ENCODE data around the gene QRICH1. TPM values are rescaled to one million over a fixed set of nuclear protein-coding genes. Genes with fewer than 3 reads are reported as not detected.

Gene QRICH1
- total RNA-seq, 2 donors from 2014 or later = 83.7 to 110 TPM

GRCh38 chr3:49007771-49008528, 85.9 kb downstream of the QRICH1 start:
- Histone ChIP-seq H3K9me3 (no peaks in the 10 kb centered on the region), H3K27ac (peak overlapping the region; percentile 97), H3K4me3 (peak overlapping the region; percentile 91), H3K36me3 (peaks cover 8% of the 10 kb centered on the region), H3K4me1 (ENCODE audit: control insufficient read depth in 1 of 2, low read depth in 2 of 2) (peaks cover 5 to 21% of the 10 kb centered on the region in 2 donors), H3K27me3 (replicated peaks; ENCODE audit: insufficient read depth) (no peaks in the 10 kb centered on the region)
- TF ChIP-seq CTCF (IDR thresholded peaks at IDR 0.05) = no peak
- DNase-seq (ENCODE audit: low spot score) (no peak), ATAC-seq (ENCODE audit: insufficient number of reproducible peaks, low FRiP score, low read depth) (peak; percentile 53)

GRCh38 chr3:49007068-49007770, 86.7 kb downstream of the QRICH1 start, which contains the start of gene WDR6:
TSS of gene WDR6 (plus strand) at chr3:49007391. CDS start at chr3:49007432, 41 bp downstream.
- peak; percentile 80 for ATAC-seq (ENCODE audit: insufficient number of reproducible peaks, low FRiP score, low read depth)
- no peak for TF ChIP-seq CTCF (IDR thresholded peaks at IDR 0.05)
- H3K4me1 ChIP-seq (ENCODE audit: control insufficient read depth in 1 of 2, low read depth in 2 of 2) = peaks cover 5 to 21% of the 10 kb centered on the region in 2 donors
- no peaks in the 10 kb centered on the region for H3K27me3 ChIP-seq (replicated peaks; ENCODE audit: insufficient read depth)
- DNase-seq (ENCODE audit: low spot score) = peak; percentile 93
- H3K9me3 ChIP-seq = no peaks in the 10 kb centered on the region
- peaks cover 4% of the 10 kb centered on the region for H3K36me3 ChIP-seq
- peak within 1 kb of the TSS; percentile 97 for H3K27ac ChIP-seq
- peak within 1 kb of the TSS; percentile 91 for H3K4me3 ChIP-seq

- no peaks in the 10 kb centered on the region for H3K27me3 ChIP-seq (replicated peaks; ENCODE audit: insufficient read depth)
- no peak for TF ChIP-seq CTCF (IDR thresholded peaks at IDR 0.05)
- peak; percentile 2 for ATAC-seq (ENCODE audit: insufficient number of reproducible peaks, low FRiP score, low read depth)
- no peaks in the 10 kb centered on the region for H3K36me3 ChIP-seq
- H3K9me3 ChIP-seq = no peaks in the 10 kb centered on the region
- no peak for DNase-seq (ENCODE audit: low spot score)
- H3K4me1 ChIP-seq (ENCODE audit: control insufficient read depth in 1 of 2, low read depth in 2 of 2) = peaks cover 5 to 21% of the 10 kb centered on the region in 2 donors
- peak overlapping the region; percentile 91 for H3K4me3 ChIP-seq
- peak overlapping the region; percentile 88 to 97 for H3K27ac ChIP-seq
Observed at GRCh38 chr3:49006408-49007067, 87.3 kb downstream of the QRICH1 start.

GRCh38 chr3:49005998-49006397, 87.9 kb downstream of the QRICH1 start:
- peaks cover 5 to 21% of the 10 kb centered on the region in 2 donors for H3K4me1 ChIP-seq (ENCODE audit: control insufficient read depth in 1 of 2, low read depth in 2 of 2)
- TF ChIP-seq CTCF (IDR thresholded peaks at IDR 0.05) = no peak
- H3K9me3 ChIP-seq = no peaks in the 10 kb centered on the region
- peak overlapping the region; percentile 88 to 97 for H3K27ac ChIP-seq
- no peak for DNase-seq (ENCODE audit: low spot score)
- no peaks in the 10 kb centered on the region for H3K36me3 ChIP-seq
- no peak for ATAC-seq (ENCODE audit: insufficient number of reproducible peaks, low FRiP score, low read depth)
- H3K27me3 ChIP-seq (replicated peaks; ENCODE audit: insufficient read depth) = no peaks in the 10 kb centered on the region
- H3K4me3 ChIP-seq = peak overlapping the region; percentile 91

GRCh38 chr3:49005303-49005680, 88.6 kb downstream of the QRICH1 start:
- ATAC-seq (ENCODE audit: insufficient number of reproducible peaks, low FRiP score, low read depth) (no peak), DNase-seq (ENCODE audit: low spot score) (no peak)
- Histone ChIP-seq H3K4me1 (ENCODE audit: control insufficient read depth in 1 of 2, low read depth in 2 of 2) (peaks cover 5 to 21% of the 10 kb centered on the region in 2 donors), H3K4me3 (no peak overlapping the region), H3K36me3 (no peaks in the 10 kb centered on the region), H3K27ac (no peak overlapping the region), H3K9me3 (no peaks in the 10 kb centered on the region), H3K27me3 (replicated peaks; ENCODE audit: insufficient read depth) (no peaks in the 10 kb centered on the region)
- TF ChIP-seq CTCF (IDR thresholded peaks at IDR 0.05) = no peak

Data from thoracic aorta (tissue), 2 donors.